ENCODE results near the gene MRPL3.

The MRPL3 gene

DNA sequence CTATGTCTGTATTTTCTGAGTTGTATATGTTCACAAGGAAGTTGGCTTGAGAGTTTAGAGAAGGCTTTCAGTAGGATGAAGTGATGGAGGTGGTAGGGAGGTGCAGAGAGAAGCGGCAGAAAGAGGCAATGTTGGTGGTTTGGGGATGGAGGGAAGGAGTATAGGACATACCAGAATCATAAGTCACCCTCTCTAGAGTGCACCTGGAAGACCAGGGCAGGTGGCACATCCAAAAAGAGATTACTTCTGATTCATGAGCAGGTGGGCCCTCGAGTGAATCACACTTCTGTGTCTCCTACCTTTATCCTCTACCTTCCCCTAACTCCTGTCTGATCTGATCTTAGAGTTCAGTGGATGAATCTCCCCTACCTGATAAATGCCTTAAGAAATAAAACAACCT, 41.8 kb upstream of the MRPL3 start:
- DNase-seq (ENCODE audit: low read depth): no peak
- TF ChIP-seq, protein P1, sequence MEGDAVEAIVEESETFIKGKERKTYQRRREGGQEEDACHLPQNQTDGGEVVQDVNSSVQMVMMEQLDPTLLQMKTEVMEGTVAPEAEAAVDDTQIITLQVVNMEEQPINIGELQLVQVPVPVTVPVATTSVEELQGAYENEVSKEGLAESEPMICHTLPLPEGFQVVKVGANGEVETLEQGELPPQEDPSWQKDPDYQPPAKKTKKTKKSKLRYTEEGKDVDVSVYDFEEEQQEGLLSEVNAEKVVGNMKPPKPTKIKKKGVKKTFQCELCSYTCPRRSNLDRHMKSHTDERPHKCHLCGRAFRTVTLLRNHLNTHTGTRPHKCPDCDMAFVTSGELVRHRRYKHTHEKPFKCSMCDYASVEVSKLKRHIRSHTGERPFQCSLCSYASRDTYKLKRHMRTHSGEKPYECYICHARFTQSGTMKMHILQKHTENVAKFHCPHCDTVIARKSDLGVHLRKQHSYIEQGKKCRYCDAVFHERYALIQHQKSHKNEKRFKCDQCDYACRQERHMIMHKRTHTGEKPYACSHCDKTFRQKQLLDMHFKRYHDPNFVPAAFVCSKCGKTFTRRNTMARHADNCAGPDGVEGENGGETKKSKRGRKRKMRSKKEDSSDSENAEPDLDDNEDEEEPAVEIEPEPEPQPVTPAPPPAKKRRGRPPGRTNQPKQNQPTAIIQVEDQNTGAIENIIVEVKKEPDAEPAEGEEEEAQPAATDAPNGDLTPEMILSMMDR (conservative IDR thresholded peaks at IDR 0.05; ENCODE audit: low read depth, low read length): no peak
- no peak overlapping the region for H3K4me3 ChIP-seq (ENCODE audit: low read length)

DNA sequence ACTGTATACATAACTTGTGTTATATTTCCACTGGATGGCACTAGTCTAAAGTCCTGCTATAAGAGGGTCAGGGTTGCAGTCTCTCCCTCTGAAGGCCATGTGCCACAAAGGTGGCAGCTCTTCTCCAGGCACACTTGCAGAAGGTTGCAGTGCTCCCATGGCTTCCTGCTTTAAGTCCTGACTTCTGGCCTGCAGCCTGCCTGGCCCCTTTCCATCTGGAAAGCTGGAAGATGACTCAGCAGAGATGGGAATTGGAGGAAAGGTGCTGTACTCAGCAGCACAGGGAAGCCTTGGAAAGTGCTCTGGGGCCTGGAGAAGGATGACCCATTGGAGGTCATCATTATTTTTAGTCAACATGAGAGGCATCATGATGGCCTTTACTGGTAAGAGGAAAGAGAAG, 40.9 kb upstream of the MRPL3 start:
- TF ChIP-seq, protein P1 (conservative IDR thresholded peaks at IDR 0.05; ENCODE audit: low read depth, low read length): no peak
- peak; percentile 47 for DNase-seq (ENCODE audit: low read depth)
- H3K4me3 ChIP-seq (ENCODE audit: low read length): no peak overlapping the region

DNA sequence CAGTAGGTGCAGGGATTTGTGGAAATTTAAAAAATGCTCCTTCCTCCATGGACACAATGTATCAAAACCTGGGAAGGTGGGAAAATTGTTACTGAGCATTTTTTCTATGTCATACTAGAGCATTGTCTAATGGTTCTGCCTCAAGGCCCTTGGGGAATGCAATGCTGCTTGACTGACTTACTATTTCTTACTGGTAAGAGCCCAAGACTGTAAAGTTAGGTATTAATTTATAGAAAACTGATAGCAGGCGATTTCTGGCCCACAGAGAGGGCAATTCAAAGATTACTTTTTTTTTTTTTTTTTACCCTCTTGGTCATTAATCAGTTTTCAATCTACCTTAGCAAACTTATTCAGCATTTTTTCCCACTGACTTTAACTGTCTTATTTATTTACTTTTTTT, 38.5 kb upstream of the MRPL3 start:
- H3K4me3 ChIP-seq (ENCODE audit: low read length): no peak overlapping the region
- TF ChIP-seq, protein P1 (conservative IDR thresholded peaks at IDR 0.05; ENCODE audit: low read depth, low read length): no peak
- DNase-seq (ENCODE audit: low read depth): no peak

DNA sequence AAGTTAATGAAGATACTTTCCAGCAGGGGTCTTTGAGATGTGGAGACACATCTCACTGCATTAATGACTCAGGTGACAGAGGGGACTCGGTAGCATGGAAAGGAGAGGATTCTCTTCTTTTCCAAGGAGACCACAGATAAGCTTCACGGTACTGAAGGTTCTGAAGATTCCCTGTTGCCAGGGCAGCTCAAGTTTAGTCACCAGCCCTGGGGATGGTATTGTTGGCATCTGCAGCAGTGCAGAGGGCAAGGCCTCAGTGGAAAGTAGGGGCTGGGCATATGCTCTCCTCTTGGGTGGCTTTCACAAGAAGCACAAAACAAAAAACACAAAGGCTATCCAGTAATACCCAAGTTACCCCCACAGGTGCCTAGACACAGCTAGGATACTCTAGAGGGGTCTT, 38.0 kb upstream of the MRPL3 start:
- no peak for DNase-seq (ENCODE audit: low read depth)
- TF ChIP-seq, protein P1 (conservative IDR thresholded peaks at IDR 0.05; ENCODE audit: low read depth, low read length): no peak
- H3K4me3 ChIP-seq (ENCODE audit: low read length): no peak overlapping the region

DNA sequence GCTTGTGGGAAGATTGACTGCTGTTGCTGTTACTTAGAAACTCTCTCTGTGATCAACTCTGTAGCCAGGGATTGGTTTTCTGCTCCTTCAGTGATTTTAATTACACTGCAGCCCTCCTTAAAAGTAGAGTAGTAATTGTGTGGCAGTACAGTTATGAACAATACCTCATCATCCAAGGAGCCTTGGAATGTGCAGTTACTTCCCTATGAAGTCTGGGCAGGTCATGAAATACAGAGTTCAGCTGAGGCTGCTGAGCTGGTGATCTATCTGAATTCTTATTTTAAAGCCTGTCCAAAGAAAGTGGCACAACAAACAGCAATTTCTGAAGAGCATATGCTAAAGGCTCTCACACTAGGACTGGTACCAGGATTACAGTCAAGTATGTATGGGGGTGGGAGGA, 37.4 kb upstream of the MRPL3 start:
- H3K4me3 ChIP-seq (ENCODE audit: low read length): no peak overlapping the region
- TF ChIP-seq, protein P1 (conservative IDR thresholded peaks at IDR 0.05; ENCODE audit: low read depth, low read length): no peak
- DNase-seq (ENCODE audit: low read depth): no peak

DNA sequence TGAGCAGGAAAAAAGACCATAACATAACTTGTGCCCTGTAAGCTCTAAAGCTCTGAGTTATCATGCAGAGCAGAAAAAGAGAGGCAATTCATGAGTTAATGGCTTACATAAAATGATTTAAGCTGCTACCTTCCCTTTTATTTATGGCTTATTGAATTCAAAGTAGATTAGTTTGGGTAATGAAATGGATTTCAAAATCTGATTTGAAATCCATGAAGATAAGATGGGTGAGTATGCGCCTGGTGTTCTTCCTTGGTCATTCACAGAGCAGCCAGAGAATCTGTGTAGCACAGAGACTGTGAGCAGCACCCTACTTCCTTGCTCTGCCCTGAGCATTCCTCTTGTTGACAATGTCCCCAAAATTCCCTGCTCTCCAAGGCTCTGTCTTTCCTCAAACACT, 36.2 kb upstream of the MRPL3 start:
- no peak for DNase-seq (ENCODE audit: low read depth)
- H3K4me3 ChIP-seq (ENCODE audit: low read length): no peak overlapping the region
- TF ChIP-seq, protein P1 (conservative IDR thresholded peaks at IDR 0.05; ENCODE audit: low read depth, low read length): no peak

DNA sequence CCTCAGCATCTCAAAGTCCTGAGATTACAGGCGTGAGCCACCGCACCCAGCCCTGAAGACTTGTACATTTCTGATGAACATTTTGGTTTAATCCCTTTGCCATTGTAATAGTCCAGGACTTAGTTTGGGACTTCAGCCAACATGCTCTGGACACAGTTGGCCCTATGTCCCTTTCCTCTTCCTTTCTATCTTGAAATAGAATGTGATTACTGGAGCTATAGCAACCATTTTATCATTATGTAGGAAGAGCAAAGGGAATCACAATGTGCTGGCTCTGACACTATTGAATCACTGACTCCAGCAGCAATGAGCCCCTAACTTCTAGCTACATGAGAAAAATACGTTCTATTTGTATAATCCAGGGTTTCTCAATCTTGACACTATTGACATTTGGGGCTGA, 34.8 kb upstream of the MRPL3 start:
- DNase-seq (ENCODE audit: low read depth): no peak
- TF ChIP-seq, protein P1 (conservative IDR thresholded peaks at IDR 0.05; ENCODE audit: low read depth, low read length): no peak
- no peak overlapping the region for H3K4me3 ChIP-seq (ENCODE audit: low read length)

Data from retinal pigment epithelial cell (primary cell).